GM20000 (cell line): ENCODE data around the gene CCDC122.

Experiments
- DNase-seq: peaks from one replicate; pipeline ENCODE4 v3.0.0; 2012; ENCODE audit warnings: low spot score
- TF ChIP-seq, protein P1 (sequence below): IDR thresholded peaks from 2 replicates; pipeline ENCODE4 v1.5.1; 2012; ENCODE audit warnings: mild to moderate bottlenecking, control low read depth; ENCODE audit errors: extremely low read depth, missing control alignments

CCDC122 gene

DNA sequence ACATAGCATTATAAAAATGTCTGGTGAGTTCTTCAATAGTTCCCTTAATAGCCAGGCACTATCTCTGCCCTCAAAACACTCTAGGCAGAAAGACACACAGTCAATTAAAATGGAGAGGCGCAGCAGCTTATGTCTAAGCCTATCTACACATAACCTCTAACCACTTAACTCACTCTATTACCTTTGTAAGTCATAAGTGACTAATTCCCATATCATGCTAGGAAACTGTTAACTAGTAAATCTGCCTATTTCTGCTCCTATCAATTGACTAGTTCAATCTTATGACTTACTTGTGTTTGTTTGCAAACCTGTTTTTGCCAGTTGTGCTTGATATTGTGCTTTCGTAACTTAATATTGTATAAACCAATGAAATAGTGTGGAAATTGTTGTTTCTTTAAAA is 3.2 kb downstream of the CCDC122 start:
- no peak for DNase-seq
- TF ChIP-seq, protein P1, sequence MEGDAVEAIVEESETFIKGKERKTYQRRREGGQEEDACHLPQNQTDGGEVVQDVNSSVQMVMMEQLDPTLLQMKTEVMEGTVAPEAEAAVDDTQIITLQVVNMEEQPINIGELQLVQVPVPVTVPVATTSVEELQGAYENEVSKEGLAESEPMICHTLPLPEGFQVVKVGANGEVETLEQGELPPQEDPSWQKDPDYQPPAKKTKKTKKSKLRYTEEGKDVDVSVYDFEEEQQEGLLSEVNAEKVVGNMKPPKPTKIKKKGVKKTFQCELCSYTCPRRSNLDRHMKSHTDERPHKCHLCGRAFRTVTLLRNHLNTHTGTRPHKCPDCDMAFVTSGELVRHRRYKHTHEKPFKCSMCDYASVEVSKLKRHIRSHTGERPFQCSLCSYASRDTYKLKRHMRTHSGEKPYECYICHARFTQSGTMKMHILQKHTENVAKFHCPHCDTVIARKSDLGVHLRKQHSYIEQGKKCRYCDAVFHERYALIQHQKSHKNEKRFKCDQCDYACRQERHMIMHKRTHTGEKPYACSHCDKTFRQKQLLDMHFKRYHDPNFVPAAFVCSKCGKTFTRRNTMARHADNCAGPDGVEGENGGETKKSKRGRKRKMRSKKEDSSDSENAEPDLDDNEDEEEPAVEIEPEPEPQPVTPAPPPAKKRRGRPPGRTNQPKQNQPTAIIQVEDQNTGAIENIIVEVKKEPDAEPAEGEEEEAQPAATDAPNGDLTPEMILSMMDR = no peak

- DNase-seq = no peak
- TF ChIP-seq, protein P1 = peak; percentile 22
Observed at GRCh38 chr13:43874504-43875092, 4.9 kb downstream of the CCDC122 start.

DNA sequence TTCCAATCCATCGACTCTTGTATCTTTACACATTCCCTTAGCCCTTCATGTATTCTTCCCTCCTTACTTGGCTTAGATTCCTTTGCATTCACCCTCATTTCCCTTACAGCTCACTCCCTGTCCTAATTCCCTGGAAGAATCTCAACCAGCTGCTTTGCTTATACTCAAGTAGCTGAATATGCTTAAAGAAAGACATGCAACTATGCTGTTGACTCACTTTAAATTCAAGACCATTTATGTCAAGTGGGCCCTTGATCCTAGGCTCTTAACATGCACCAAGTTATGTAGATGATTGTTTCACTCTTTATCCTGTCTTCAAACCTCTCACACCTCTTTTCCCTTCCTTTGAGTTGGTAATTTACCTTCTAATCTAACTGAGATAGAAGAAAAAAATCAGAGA is 7.4 kb downstream of the CCDC122 start:
- TF ChIP-seq, protein P1 = no peak
- no peak for DNase-seq

GRCh38 chr13:43865892-43866291 is 13.6 kb downstream of the CCDC122 start:
- DNase-seq = no peak
- TF ChIP-seq, protein P1 = no peak

GRCh38 chr13:43864921-43865320 is 14.6 kb downstream of the CCDC122 start:
- TF ChIP-seq, protein P1 = no peak
- no peak for DNase-seq

GRCh38 chr13:43861863-43862262 is 17.7 kb downstream of the CCDC122 start:
- TF ChIP-seq, protein P1 = no peak
- DNase-seq = no peak

DNA sequence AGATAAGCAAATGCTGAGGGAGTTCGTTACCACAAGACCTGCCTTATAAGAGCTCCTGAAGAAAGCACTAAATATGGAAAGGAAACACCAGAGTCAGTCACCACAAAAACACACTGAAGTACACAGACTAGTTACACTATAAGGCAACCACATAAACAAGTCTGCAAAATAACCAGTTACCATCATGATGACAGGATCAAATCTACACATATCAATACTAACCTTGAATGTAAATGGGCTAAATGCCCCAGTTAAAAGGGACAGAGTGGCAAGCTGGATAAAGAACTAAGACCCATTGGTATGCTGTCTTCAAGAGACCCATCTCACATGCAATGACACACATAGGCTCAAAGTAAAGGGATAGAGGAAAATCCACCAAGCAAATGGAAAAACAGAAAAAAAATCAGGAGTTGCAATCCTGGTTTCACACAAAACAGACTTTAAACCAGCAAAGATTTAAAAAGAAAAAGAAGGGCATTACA is 26.6 kb downstream of the CCDC122 start:
- TF ChIP-seq, protein P1 = no peak

More for the DNA sequence above, 26.6 kb downstream of the CCDC122 start:
- DNase-seq = no peak
